GM21447 (cell line): ENCODE results near the gene RNF187.

Source experiments
- ATAC-seq: cut with Tn5 transposase; IDR thresholded peaks from one replicate; pipeline ENCODE4 v1.9.1; 2021; ENCODE audit not compliant: unreplicated experiment

The RNF187 gene

GRCh38 chr1:228507961-228508652, 20.9 kb downstream of the RNF187 start:
- no peak for ATAC-seq

GRCh38 chr1:228508840-228509415, 21.7 kb downstream of the RNF187 start:
- ATAC-seq = no peak

GRCh38 chr1:228510101-228510802, 23.1 kb downstream of the RNF187 start:
- no peak for ATAC-seq

- no peak for ATAC-seq
Observed at GRCh38 chr1:228510803-228511413, 23.7 kb downstream of the RNF187 start.

GRCh38 chr1:228511546-228512445, 24.6 kb downstream of the RNF187 start:
- no peak for ATAC-seq

GRCh38 chr1:228512781-228513198, 25.6 kb downstream of the RNF187 start:
- ATAC-seq = no peak

- ATAC-seq = no peak
Observed at GRCh38 chr1:228513236-228513900, 26.2 kb downstream of the RNF187 start.

- no peak for ATAC-seq
Observed at GRCh38 chr1:228514421-228514820, 27.2 kb downstream of the RNF187 start.

- ATAC-seq = no peak
Observed at GRCh38 chr1:228515200-228515834, 28.1 kb downstream of the RNF187 start.

- no peak for ATAC-seq
Observed at GRCh38 chr1:228517655-228518054, 30.5 kb downstream of the RNF187 start.

GRCh38 chr1:228527596-228527995, 40.4 kb downstream of the RNF187 start:
- ATAC-seq = no peak

- ATAC-seq = no peak
Observed at GRCh38 chr1:228528612-228529011, 41.4 kb downstream of the RNF187 start.

- no peak for ATAC-seq
Observed at GRCh38 chr1:228530086-228530758, 43.0 kb downstream of the RNF187 start.

- no peak for ATAC-seq
Observed at GRCh38 chr1:228530951-228531731, 44.0 kb downstream of the RNF187 start.

- no peak for ATAC-seq
Observed at GRCh38 chr1:228538831-228539230, 51.6 kb downstream of the RNF187 start.

- no peak for ATAC-seq
Observed at GRCh38 chr1:228540161-228540917, 53.2 kb downstream of the RNF187 start.

- ATAC-seq = no peak
Observed at GRCh38 chr1:228541725-228542124, 54.5 kb downstream of the RNF187 start.

- no peak for ATAC-seq
Observed at GRCh38 chr1:228542376-228542775, 55.2 kb downstream of the RNF187 start.
